Panc1 (cell line): Measurements from ENCODE around the gene LHPP. TPM values are rescaled to one million over a fixed set of nuclear protein-coding genes. Genes with fewer than 3 reads are reported as not detected.

Experiments used
- ATAC-seq: fragments of 200-7000 bp; cut with Tn5 transposase; 2 replicates; pipeline ENCODE4 v1.9.1; 2020; ENCODE audit warnings: mild to moderate bottlenecking, moderate library complexity
- BruUV-seq: library from RNA; stranded (reverse); fragments of 400-500 nt; replicated peaks from 2 replicates; lab custom pipeline; 2021; lab: Mats Ljungman, UMichigan
- CTCF ChIA-PET: fragments of 300-600 bp; sonication (Branson Sonifier 250); formaldehyde crosslinking; loops from one replicate; lab custom pipeline; 2022; ENCODE audit warnings: antibody characterized with exemption; lab: Charles Lee
- POLR2A ChIA-PET: fragments of 300-600 bp; sonication (Branson Sonifier 250); formaldehyde crosslinking; loops from one replicate; lab custom pipeline; 2022; ENCODE audit warnings: antibody characterized with exemption; lab: Charles Lee
- DNase-seq: peaks from one replicate; pipeline ENCODE4 v3.0.0-alpha.2; 2010; ENCODE audit warnings: low read depth, low spot score
- H3K27ac ChIP-seq: 2 replicates; pipeline ENCODE4 v1.5.1; 2011; ENCODE audit warnings: mild to moderate bottlenecking, low read length, inconsistent platforms
- H3K27me3 ChIP-seq: fragments of 200-500 bp; sonication (Bioruptor generic); 2 replicates; pipeline ENCODE4 v1.6.0; 2014; ENCODE audit warnings: low read length, inconsistent platforms; ENCODE audit not compliant: control insufficient read depth, insufficient read depth
- H3K36me3 ChIP-seq: fragments of 200-500 bp; sonication (Bioruptor generic); 2 replicates; pipeline ENCODE4 v1.5.1; 2014; ENCODE audit warnings: inconsistent platforms, mild to moderate bottlenecking, low read length, moderate library complexity; ENCODE audit not compliant: control insufficient read depth, insufficient read depth
- H3K4me1 ChIP-seq: 2 replicates; pipeline ENCODE4 v1.5.1; 2011; ENCODE audit warnings: inconsistent platforms, mild to moderate bottlenecking, low read length, moderate library complexity; ENCODE audit not compliant: control insufficient read depth, insufficient read depth
- H3K4me3 ChIP-seq, 2 experiments: 2 replicates each; pipeline ENCODE4 v1.5.1; 2011 to 2012; ENCODE audit warnings: low read depth in 2 of 2, low read length in 2 of 2, mild to moderate bottlenecking in 2 of 2, inconsistent platforms in 1 of 2, moderate library complexity in 1 of 2
- H3K9me3 ChIP-seq: fragments of 200-500 bp; sonication (Bioruptor generic); 2 replicates; pipeline ENCODE4 v1.5.1; 2014; ENCODE audit warnings: low read depth, mild to moderate bottlenecking, inconsistent platforms, low read length, moderate library complexity; ENCODE audit not compliant: control insufficient read depth, insufficient read depth
- POLR2AphosphoS5 ChIP-seq: IDR thresholded peaks from 2 replicates; pipeline ENCODE4 v1.6.1; 2012; ENCODE audit warnings: mild to moderate bottlenecking, low read depth, low read length, moderate library complexity
- SIN3A ChIP-seq: IDR thresholded peaks from 2 replicates; pipeline ENCODE4 v1.6.1; 2012; ENCODE audit warnings: low read depth, mild to moderate bottlenecking, low read length, moderate library complexity, borderline replicate concordance; ENCODE audit not compliant: insufficient read depth
- TCF7L2 ChIP-seq: IDR thresholded peaks from 2 replicates; pipeline ENCODE4 v1.6.1; 2011; ENCODE audit warnings: mild to moderate bottlenecking, low read depth, low read length, inconsistent platforms
- in situ Hi-C: cut with HindIII; loops from 2 replicates; pipeline ENCODE4 v1.10.0; 2016; ENCODE audit warnings: low sequenced_read_pairs, low pct_unique_long_range_greater_than_20kb
- intact Hi-C: fragments of 100-400 bp; cut with micrococcal nuclease; formaldehyde crosslinking; loops from one replicate; pipeline ENCODE4 v1.10.0; 2022; ENCODE audit not compliant: unreplicated experiment
- total RNA-seq: library from RNA; stranded (reverse); gene quantifications from one replicate; pipeline ENCODE4 v1.2.1, GENCODE V29; 2021; ENCODE audit not compliant: unreplicated experiment
- TF ChIP-seq, protein P1 (sequence below): fragments of 450-650 bp; IDR thresholded peaks from 2 replicates; pipeline ENCODE4 v1.5.1; 2017; ENCODE audit warnings: mild to moderate bottlenecking
- TF ChIP-seq, protein P2 (sequence below), 2 experiments: IDR thresholded peaks; 2 replicates each; pipeline ENCODE4 v1.6.1; 2011 to 2012; ENCODE audit warnings: low read depth in 2 of 2, control low read depth in 1 of 2, low read length in 1 of 2, mild to moderate bottlenecking in 1 of 2, moderate library complexity in 1 of 2; ENCODE audit not compliant: insufficient read depth in 1 of 2

The LHPP gene
- total RNA-seq, 1 experiment from 2014 or later: 15.0 TPM

DNA sequence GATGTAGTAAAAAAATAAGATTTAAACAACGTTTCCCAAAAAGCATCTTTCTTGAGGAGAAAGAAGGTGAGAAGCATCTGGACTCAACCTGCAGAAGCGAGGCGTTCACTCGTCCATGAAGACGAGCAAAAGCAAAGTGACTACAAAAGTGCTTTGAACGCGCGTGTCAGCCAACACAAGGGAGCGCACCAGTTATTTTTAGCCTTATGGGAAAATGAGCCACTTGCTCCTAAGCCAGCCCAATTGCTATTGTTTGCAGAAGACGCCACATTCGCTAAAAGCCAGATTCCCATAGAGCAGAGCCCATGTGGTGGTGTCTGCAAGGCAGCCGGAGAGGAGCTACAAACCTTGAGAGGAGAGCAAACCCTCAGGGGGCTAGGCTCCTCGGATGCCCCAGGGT lies 160.0 kb downstream of the LHPP start:
- no TSS peak for BruUV-seq
- ATAC-seq (no peak), DNase-seq (no peak)
- Histone ChIP-seq H3K4me1 (peaks cover 10% of the 10 kb centered on the region), H3K27ac (no peak overlapping the region), H3K4me3 (no peak overlapping the region), H3K36me3 (no peaks in the 10 kb centered on the region), H3K9me3 (no peaks in the 10 kb centered on the region), H3K27me3 (no peaks in the 10 kb centered on the region)
- intact Hi-C loops: no loop called here
- ChIA-PET POLR2A (no interaction called here), CTCF (interaction anchor here (1.1 kb wide), 1 partner anchor 11 kb away, joined by 4 read pairs; no protein-coding TSS in a partner anchor)
- TF ChIP-seq SIN3A (no peak), POLR2AphosphoS5 (no peak), TCF7L2 (no peak)
- TF ChIP-seq, protein P1, sequence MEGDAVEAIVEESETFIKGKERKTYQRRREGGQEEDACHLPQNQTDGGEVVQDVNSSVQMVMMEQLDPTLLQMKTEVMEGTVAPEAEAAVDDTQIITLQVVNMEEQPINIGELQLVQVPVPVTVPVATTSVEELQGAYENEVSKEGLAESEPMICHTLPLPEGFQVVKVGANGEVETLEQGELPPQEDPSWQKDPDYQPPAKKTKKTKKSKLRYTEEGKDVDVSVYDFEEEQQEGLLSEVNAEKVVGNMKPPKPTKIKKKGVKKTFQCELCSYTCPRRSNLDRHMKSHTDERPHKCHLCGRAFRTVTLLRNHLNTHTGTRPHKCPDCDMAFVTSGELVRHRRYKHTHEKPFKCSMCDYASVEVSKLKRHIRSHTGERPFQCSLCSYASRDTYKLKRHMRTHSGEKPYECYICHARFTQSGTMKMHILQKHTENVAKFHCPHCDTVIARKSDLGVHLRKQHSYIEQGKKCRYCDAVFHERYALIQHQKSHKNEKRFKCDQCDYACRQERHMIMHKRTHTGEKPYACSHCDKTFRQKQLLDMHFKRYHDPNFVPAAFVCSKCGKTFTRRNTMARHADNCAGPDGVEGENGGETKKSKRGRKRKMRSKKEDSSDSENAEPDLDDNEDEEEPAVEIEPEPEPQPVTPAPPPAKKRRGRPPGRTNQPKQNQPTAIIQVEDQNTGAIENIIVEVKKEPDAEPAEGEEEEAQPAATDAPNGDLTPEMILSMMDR: no peak
- TF ChIP-seq, protein P2, sequence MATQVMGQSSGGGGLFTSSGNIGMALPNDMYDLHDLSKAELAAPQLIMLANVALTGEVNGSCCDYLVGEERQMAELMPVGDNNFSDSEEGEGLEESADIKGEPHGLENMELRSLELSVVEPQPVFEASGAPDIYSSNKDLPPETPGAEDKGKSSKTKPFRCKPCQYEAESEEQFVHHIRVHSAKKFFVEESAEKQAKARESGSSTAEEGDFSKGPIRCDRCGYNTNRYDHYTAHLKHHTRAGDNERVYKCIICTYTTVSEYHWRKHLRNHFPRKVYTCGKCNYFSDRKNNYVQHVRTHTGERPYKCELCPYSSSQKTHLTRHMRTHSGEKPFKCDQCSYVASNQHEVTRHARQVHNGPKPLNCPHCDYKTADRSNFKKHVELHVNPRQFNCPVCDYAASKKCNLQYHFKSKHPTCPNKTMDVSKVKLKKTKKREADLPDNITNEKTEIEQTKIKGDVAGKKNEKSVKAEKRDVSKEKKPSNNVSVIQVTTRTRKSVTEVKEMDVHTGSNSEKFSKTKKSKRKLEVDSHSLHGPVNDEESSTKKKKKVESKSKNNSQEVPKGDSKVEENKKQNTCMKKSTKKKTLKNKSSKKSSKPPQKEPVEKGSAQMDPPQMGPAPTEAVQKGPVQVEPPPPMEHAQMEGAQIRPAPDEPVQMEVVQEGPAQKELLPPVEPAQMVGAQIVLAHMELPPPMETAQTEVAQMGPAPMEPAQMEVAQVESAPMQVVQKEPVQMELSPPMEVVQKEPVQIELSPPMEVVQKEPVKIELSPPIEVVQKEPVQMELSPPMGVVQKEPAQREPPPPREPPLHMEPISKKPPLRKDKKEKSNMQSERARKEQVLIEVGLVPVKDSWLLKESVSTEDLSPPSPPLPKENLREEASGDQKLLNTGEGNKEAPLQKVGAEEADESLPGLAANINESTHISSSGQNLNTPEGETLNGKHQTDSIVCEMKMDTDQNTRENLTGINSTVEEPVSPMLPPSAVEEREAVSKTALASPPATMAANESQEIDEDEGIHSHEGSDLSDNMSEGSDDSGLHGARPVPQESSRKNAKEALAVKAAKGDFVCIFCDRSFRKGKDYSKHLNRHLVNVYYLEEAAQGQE (IDR thresholded peaks at IDR 0.05; ENCODE audit: insufficient read depth in 1 of 2, low read depth in 2 of 2, low read length in 1 of 2): no peak
- in situ Hi-C loops: no loop called here

DNA sequence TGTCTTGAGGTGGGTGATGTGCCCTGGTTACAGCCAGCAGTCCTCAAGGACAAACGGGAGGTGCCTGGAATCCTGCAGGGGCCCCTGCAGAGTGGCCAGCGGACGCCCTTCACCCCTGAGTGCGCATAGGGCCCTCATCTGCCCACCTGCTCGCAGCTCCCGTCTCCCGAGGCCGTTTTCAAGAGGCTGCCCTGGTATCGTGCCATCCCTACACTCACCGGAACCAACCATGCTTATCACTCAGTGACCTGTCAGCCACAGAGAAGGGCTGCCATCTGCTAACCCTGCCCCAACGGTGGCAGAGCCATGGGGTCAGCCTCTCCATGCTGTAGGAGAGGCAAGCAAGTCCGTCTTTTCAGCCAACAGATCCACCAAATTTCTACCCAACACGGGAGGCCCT lies 160.5 kb downstream of the LHPP start:
- Histone ChIP-seq H3K4me3 (no peak overlapping the region), H3K27ac (no peak overlapping the region), H3K4me1 (peaks cover 10% of the 10 kb centered on the region), H3K36me3 (no peaks in the 10 kb centered on the region), H3K27me3 (no peaks in the 10 kb centered on the region), H3K9me3 (no peaks in the 10 kb centered on the region)
- TF ChIP-seq TCF7L2 (no peak), POLR2AphosphoS5 (no peak), SIN3A (no peak)
- TF ChIP-seq, protein P2 (IDR thresholded peaks at IDR 0.05; ENCODE audit: insufficient read depth in 1 of 2, low read depth in 2 of 2, low read length in 1 of 2): no peak
- TF ChIP-seq, protein P1: no peak
- intact Hi-C loops: no loop called here
- ATAC-seq (no peak), DNase-seq (no peak)
- no TSS peak for BruUV-seq
- ChIA-PET POLR2A (no interaction called here), CTCF (no interaction called here)
- in situ Hi-C loops: no loop called here
